Measurements from ENCODE around the gene DOCK10. TPM values are rescaled to one million over a fixed set of nuclear protein-coding genes. Genes with fewer than 3 reads are reported as not detected.

The DOCK10 gene
- total RNA-seq, 1 experiment from 2014 or later = 0.96 TPM

DNA sequence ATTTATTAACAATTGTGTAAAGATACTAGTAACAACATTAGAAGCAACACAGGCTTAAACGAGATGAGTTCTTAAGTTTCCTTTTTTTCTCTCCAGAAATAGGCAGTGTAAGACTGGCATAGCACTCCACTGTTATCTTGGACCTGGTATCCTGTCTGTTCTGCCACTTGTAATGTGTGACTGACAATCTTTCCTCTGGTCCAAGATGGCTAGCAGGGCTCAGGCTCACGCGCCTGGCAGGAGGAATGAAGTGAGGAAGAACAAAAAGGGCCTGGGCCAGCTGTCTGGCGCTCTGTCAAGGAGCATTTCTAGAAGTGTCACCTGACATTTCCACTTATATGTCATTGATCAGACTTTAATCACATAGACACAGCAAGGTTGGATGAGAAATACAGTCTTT lies 294.5 kb downstream of the DOCK10 start:
- H3K4me3 Mint-ChIP-seq (ENCODE audit: unreplicated experiment) = no peak overlapping the region
- no peak overlapping the region for H3K27ac Mint-ChIP-seq (ENCODE audit: low read depth, unreplicated experiment)
- intact Hi-C loops (cut with micrococcal nuclease) = loop anchor here (2.0 kb wide), 1 partner anchor 31 kb away; no protein-coding TSS in a partner anchor
- ChIA-PET POLR2A (no interaction called here), CTCF (interaction anchor here (0.7 to 1.0 kb wide), 2 partner anchors 64 to 1319 kb away, joined by 3 read pairs; no protein-coding TSS in a partner anchor)
- no peaks in the 10 kb centered on the region for H3K36me3 Mint-ChIP-seq (ENCODE audit: insufficient read depth, unreplicated experiment)
- peaks cover 1% of the 10 kb centered on the region for H3K4me1 Mint-ChIP-seq (ENCODE audit: insufficient read depth, unreplicated experiment)
- no TSS peak for BruUV-seq (replicated peaks)
- no peak for DNase-seq (ENCODE audit: unreplicated experiment)
- no peaks in the 10 kb centered on the region for H3K27me3 Mint-ChIP-seq (ENCODE audit: insufficient read depth, unreplicated experiment)
- H3K9me3 Mint-ChIP-seq (ENCODE audit: unreplicated experiment) = no peaks in the 10 kb centered on the region
- TF ChIP-seq, protein P1, sequence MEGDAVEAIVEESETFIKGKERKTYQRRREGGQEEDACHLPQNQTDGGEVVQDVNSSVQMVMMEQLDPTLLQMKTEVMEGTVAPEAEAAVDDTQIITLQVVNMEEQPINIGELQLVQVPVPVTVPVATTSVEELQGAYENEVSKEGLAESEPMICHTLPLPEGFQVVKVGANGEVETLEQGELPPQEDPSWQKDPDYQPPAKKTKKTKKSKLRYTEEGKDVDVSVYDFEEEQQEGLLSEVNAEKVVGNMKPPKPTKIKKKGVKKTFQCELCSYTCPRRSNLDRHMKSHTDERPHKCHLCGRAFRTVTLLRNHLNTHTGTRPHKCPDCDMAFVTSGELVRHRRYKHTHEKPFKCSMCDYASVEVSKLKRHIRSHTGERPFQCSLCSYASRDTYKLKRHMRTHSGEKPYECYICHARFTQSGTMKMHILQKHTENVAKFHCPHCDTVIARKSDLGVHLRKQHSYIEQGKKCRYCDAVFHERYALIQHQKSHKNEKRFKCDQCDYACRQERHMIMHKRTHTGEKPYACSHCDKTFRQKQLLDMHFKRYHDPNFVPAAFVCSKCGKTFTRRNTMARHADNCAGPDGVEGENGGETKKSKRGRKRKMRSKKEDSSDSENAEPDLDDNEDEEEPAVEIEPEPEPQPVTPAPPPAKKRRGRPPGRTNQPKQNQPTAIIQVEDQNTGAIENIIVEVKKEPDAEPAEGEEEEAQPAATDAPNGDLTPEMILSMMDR (IDR thresholded peaks at IDR 0.05; ENCODE audit: unreplicated experiment) = no peak

DNA sequence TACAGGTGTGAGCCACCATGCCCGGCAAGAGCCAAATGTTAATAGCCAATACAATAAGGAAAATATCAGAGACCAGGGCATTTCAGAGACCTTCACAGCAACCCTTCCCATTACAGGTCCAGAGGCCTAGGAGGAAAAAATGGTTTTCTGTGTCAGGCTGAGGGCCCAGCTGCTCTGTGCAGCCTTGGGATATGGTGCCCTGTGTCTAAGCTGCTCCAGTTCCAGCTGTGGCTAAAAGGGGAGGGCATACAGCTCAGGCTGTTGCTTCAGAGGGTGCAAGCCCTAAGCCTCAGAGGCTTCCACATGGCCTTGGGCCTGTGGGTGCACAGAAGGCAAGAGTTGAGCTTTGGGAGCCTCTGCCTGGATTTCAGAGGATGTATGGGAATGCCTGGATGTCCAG lies 306.0 kb downstream of the DOCK10 start:
- Mint-ChIP-seq H3K4me3 (ENCODE audit: unreplicated experiment) (no peak overlapping the region), H3K27me3 (ENCODE audit: insufficient read depth, unreplicated experiment) (no peaks in the 10 kb centered on the region), H3K4me1 (ENCODE audit: insufficient read depth, unreplicated experiment) (no peaks in the 10 kb centered on the region), H3K36me3 (ENCODE audit: insufficient read depth, unreplicated experiment) (no peaks in the 10 kb centered on the region), H3K27ac (ENCODE audit: low read depth, unreplicated experiment) (no peak overlapping the region), H3K9me3 (ENCODE audit: unreplicated experiment) (peaks cover 19% of the 10 kb centered on the region)
- intact Hi-C loops (cut with micrococcal nuclease) = no loop called here
- ChIA-PET CTCF (interaction anchor here (0.7 kb wide), 1 partner anchor 44 kb away, joined by 4 read pairs; no protein-coding TSS in a partner anchor), POLR2A (interaction anchor here (0.7 kb wide), 1 partner anchor 969 kb away, joined by 3 read pairs; no protein-coding TSS in a partner anchor)
- no peak for DNase-seq (ENCODE audit: unreplicated experiment)
- TF ChIP-seq, protein P1 (IDR thresholded peaks at IDR 0.05; ENCODE audit: unreplicated experiment) = no peak
- no TSS peak for BruUV-seq (replicated peaks)

- intact Hi-C loops (cut with micrococcal nuclease) = no loop called here
- no peaks in the 10 kb centered on the region for H3K36me3 Mint-ChIP-seq (ENCODE audit: insufficient read depth, unreplicated experiment)
- ChIA-PET CTCF (interaction anchor here (0.6 kb wide), 2 partner anchors 252 to 925 kb away, joined by 3 to 4 read pairs; no protein-coding TSS in a partner anchor), POLR2A (no interaction called here)
- no peak overlapping the region for H3K4me3 Mint-ChIP-seq (ENCODE audit: unreplicated experiment)
- TF ChIP-seq, protein P1 (IDR thresholded peaks at IDR 0.05; ENCODE audit: unreplicated experiment) = no peak
- no peak for DNase-seq (ENCODE audit: unreplicated experiment)
- no peaks in the 10 kb centered on the region for H3K27me3 Mint-ChIP-seq (ENCODE audit: insufficient read depth, unreplicated experiment)
- BruUV-seq (replicated peaks) = no TSS peak
- H3K9me3 Mint-ChIP-seq (ENCODE audit: unreplicated experiment) = peaks cover 19% of the 10 kb centered on the region
- H3K27ac Mint-ChIP-seq (ENCODE audit: low read depth, unreplicated experiment) = no peak overlapping the region
- no peaks in the 10 kb centered on the region for H3K4me1 Mint-ChIP-seq (ENCODE audit: insufficient read depth, unreplicated experiment)
Measured at GRCh38 chr2:224734949-224735348, 307.3 kb downstream of the DOCK10 start.

GRCh38 chr2:224731665-224732064 lies 310.6 kb downstream of the DOCK10 start:
- Mint-ChIP-seq H3K4me1 (ENCODE audit: insufficient read depth, unreplicated experiment) (no peaks in the 10 kb centered on the region), H3K9me3 (ENCODE audit: unreplicated experiment) (peaks cover 25% of the 10 kb centered on the region), H3K27me3 (ENCODE audit: insufficient read depth, unreplicated experiment) (no peaks in the 10 kb centered on the region), H3K36me3 (ENCODE audit: insufficient read depth, unreplicated experiment) (no peaks in the 10 kb centered on the region), H3K4me3 (ENCODE audit: unreplicated experiment) (no peak overlapping the region), H3K27ac (ENCODE audit: low read depth, unreplicated experiment) (no peak overlapping the region)
- intact Hi-C loops (cut with micrococcal nuclease) = no loop called here
- BruUV-seq (replicated peaks) = no TSS peak
- no peak for DNase-seq (ENCODE audit: unreplicated experiment)
- TF ChIP-seq, protein P1 (IDR thresholded peaks at IDR 0.05; ENCODE audit: unreplicated experiment) = no peak
- ChIA-PET CTCF (interaction anchor here (0.6 kb wide), 1 partner anchor 555 kb away, joined by 3 read pairs; no protein-coding TSS in a partner anchor), POLR2A (interaction anchor here (0.7 kb wide), 1 partner anchor 151 kb away, joined by 3 read pairs; no protein-coding TSS in a partner anchor)

Data from MCF 10A (cell line).